NCI-H146 treated with DMSO at 0.1 percent for 48 hours (cell line): ENCODE results near the gene PCDH9.

Experiments
- DNase-seq: peaks from one replicate; lab custom pipeline; 2025; ENCODE audit not compliant: unreplicated experiment; lab: John Stamatoyannopoulos, UW

PCDH9 gene

GRCh38 chr13:67225252-67226159 is 4.6 kb downstream of the PCDH9 start:
- DNase-seq, result no peak

GRCh38 chr13:67224148-67224846 is 5.8 kb downstream of the PCDH9 start:
- peak; percentile 80 for DNase-seq

- DNase-seq, result no peak
Observed at GRCh38 chr13:67223742-67224141, 6.4 kb downstream of the PCDH9 start.

- no peak for DNase-seq
Observed at GRCh38 chr13:67223024-67223423, 7.1 kb downstream of the PCDH9 start.

GRCh38 chr13:67221630-67222226 is 8.4 kb downstream of the PCDH9 start:
- no peak for DNase-seq

DNA sequence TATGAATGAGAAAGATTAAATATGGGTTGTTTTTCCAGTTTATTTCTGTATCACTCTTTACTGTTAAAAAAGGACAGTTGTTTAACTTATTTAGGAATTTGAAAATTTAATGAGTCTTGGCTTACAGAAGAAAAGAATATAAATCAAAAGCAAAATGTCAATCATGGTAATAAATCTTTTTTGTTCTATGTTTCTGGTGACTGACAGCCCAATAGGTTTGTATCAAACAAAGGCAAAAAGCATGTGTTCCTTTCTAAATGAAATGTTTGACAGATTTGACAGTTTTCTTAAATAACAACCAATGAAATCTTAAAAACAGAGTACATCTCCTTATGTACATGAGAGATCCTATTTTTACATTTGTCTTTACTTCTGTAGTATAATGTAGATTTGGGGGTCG is 11.0 kb downstream of the PCDH9 start:
- DNase-seq, result no peak

- no peak for DNase-seq
Observed at GRCh38 chr13:67217880-67218279, 12.3 kb downstream of the PCDH9 start.

- DNase-seq, result no peak
Observed at GRCh38 chr13:67216864-67217263, 13.3 kb downstream of the PCDH9 start.

DNA sequence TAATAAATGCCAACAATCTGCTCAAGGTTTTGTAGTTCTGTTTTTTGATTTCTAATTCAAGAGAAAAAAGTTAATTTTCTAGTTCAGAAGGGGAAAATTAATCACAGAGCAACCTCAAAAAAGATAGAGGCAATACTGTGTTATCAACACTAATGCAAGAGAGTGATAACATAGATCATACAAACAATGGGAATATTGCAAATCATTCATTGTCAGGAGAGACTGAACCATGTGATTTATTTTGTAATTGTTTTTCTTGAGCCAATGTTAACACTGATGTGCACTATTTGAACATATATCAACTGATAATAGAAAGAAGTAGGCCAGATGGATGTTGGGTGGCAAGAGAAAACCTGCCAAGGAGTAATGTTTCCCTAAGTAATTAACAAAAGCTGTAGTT is 19.9 kb downstream of the PCDH9 start:
- DNase-seq, result no peak

DNA sequence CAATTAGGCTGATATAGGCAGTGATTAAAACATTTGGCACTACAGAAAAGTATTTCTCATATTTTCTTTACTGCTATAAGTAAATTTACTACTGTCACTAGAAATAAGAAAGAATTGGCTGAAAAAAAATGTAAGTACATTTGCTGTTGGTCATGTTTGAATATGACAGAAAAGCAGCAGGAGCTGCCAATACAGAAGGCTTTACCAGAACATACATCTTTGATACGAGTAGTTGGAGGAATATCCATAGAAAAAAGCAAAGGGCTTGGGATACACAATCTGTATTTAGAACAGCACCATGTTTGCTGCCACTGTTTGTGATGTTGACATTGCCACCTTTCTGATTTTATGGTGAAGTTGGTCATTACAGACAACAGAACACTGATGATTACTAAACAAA is 21.6 kb downstream of the PCDH9 start:
- no peak for DNase-seq

DNA sequence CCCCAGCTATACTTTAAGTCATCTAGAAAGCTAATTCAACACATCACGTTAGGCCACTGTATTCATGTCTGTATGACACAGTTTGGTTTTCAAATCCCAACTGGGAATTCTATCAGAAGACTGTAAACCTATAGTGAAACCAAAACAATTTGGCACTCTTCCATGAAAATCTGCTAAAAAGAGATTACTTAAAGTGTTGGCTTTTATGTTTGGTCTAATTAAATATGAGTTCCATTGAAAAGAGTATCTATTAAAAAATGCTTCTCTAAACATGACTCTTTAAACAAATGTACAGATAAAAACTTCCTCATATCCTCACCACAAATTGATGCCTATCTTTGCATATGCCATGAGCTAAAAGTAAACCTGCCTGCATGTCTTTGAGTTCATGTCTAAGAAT is 25.4 kb downstream of the PCDH9 start:
- peak; percentile 56 for DNase-seq

- no peak for DNase-seq
Observed at GRCh38 chr13:67200605-67201004, 29.5 kb downstream of the PCDH9 start.

GRCh38 chr13:67200183-67200582 is 30.0 kb downstream of the PCDH9 start:
- no peak for DNase-seq

DNA sequence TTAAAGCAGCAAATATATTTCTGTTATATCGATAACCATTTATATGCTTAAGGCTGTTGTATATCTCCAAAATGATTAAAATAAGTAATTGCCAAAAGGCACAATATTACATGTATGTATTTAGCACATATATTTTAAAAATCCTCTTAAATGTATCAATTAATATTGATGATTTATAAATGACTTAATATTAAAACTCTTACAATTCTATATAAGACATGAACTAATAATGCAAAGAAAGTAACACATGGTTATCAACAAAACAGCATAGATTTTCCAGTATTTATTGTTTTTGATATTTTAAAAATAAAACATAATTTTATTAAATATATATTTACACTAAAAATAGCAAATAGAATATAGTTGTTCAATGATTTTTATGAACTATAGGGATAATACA is 32.4 kb downstream of the PCDH9 start:
- no peak for DNase-seq

- no peak for DNase-seq
Observed at GRCh38 chr13:67193979-67194378, 36.2 kb downstream of the PCDH9 start.

DNA sequence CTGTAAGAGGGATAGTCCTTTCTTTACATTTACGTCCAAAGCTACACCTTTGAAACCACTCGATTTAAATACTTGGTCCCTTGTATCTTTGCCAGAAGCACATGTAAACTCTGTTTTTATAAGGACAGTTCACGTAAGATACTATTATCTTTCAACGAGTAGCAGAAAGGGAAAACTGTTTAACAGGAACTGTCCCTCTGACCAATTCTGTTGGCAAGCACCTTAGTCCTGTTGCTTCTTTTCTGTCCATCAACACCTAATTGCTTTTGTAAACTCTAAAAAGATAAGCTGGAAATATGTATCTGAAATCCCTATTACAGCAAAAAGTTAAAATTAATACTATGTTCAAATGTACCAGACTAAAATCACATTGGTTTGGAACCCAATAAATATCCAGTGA is 37.4 kb downstream of the PCDH9 start:
- no peak for DNase-seq

DNA sequence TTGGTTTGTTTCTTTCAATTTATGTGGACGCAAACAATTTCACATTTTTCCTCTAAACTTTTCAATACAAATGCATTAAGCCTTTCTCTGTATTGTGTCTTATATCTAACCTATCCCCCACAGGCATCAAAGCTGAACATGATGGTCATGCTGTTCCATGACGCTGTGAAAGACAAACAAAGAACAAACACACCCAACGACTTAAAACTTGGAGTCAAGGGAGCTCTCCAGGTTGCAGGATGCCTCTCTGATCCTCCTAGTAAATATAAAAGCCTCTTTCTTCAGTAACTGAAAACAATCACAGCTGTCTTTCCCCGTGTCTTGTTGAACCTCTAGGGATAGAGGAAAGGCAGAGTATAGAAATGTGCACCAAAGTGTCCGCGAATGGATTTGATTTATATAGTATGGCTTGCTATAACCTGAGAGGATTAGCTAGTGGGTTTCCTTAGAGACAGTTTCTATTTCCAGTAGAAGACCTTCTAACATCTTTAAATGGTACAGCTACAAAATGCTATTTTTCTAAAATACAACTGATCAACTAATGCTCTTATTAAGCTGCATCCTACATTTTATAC is 43.1 kb downstream of the PCDH9 start:
- DNase-seq, result no peak

DNA sequence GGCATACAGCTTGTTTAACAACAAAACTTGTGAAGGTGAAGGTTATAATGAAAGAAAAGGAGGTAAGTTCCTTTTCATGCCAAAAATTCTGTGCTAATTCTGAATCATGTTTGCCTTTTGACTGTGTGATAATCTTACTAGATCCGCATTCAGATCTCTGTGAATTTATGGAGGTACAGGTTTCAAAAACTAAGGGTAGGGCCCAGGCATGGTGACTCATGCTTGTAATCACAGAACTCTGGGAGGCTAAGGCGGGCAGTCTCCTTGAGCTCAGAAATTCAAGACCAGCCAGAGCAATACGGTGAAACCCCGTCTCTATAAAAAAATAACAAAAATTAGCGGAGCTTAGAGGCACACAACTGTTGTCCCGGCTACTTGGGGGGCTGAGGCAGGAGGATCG is 45.9 kb downstream of the PCDH9 start:
- no peak for DNase-seq

DNA sequence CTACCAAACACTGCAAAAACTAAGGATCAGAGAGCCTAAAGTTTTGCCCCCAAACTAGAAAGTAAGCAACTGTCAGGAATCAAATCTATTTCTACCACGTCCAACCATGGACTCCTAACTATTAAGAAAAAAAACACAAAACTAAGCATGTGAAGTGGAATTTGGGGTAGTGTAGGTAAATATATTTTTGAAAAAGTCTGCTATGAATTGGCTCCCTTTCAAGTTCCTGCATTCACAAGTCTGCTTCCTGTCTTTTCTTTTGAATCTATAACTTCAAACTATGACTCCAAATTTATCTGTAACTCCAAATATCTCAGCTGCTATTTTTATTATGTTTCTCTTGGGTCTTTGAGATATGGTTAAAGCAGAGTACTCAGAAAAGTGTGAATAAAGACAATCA is 47.0 kb downstream of the PCDH9 start:
- DNase-seq, result no peak

- no peak for DNase-seq
Observed at GRCh38 chr13:67175836-67176459, 54.2 kb downstream of the PCDH9 start.

DNA sequence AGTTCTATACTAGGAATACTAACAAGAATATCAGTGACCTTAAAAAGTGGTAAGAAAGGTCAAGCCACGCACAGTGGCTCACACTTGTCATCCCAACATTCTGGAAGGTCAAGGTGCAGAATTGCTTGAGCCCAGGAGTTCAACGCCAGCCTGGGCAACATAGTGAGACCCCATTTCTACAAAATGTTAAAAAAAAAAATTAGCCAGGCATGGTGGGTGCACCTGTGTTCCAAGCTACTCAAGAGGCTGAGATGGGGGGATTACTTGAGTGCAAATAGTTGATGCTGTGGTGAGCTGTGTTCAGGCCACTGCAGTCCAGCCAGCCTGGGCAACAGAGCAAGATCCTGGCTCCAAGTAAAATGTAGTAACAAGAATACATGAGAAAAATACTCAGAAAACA is 61.8 kb downstream of the PCDH9 start:
- DNase-seq, result no peak
